ENCODE data around the gene FCGBP.
A peak's percentile ranks its signal among the peaks of the same experiment; 100 is the strongest.
"Not testable (repeated sequence)": the region's sequence is repeated elsewhere in the genome, so short reads cannot be mapped to it uniquely, and the experiment has no call there.

FCGBP gene

GRCh38 chr19:39934584-39935363, at the start of gene FCGBP:
FCGBP (minus strand) TSS chr19:39934634.
- no peak for DNase-seq

GRCh38 chr19:39983695-39984300, 49.4 kb upstream of the FCGBP start:
- DNase-seq = no peak

- DNase-seq = no peak
Measured at GRCh38 chr19:39982883-39983282, 48.4 kb upstream of the FCGBP start.

- DNase-seq = no peak
Measured at GRCh38 chr19:39974377-39975155, 40.1 kb upstream of the FCGBP start.

- no peak for DNase-seq
Measured at GRCh38 chr19:39971380-39972035, 37.1 kb upstream of the FCGBP start.

- peak; percentile 94 to 98 (median 97) for DNase-seq
Measured at GRCh38 chr19:39970675-39971379, 36.4 kb upstream of the FCGBP start, which contains the start of gene PSMC4. PSMC4 (plus strand) TSS chr19:39971165; CDS start chr19:39971203, 38 bp downstream.

- DNase-seq = no peak
Measured at GRCh38 chr19:39970425-39970674, 35.9 kb upstream of the FCGBP start.

GRCh38 chr19:39969681-39970424, 35.4 kb upstream of the FCGBP start:
- no peak for DNase-seq

GRCh38 chr19:39969266-39969665, 34.8 kb upstream of the FCGBP start:
- no peak for DNase-seq

GRCh38 chr19:39968789-39969188, 34.4 kb upstream of the FCGBP start:
- no peak for DNase-seq

GRCh38 chr19:39967561-39967960, 33.1 kb upstream of the FCGBP start:
- DNase-seq = no peak

- DNase-seq = no peak
Measured at GRCh38 chr19:39966617-39967016, 32.2 kb upstream of the FCGBP start.

- DNase-seq = no peak
Measured at GRCh38 chr19:39963898-39964297, 29.5 kb upstream of the FCGBP start.

GRCh38 chr19:39959407-39959806, 25.0 kb upstream of the FCGBP start:
- not testable (repeated sequence) for DNase-seq

- DNase-seq = not testable (repeated sequence)
Measured at GRCh38 chr19:39958942-39959341, 24.5 kb upstream of the FCGBP start.

GRCh38 chr19:39957886-39958285, 23.5 kb upstream of the FCGBP start:
- not testable (repeated sequence) for DNase-seq

GRCh38 chr19:39953915-39954314, 19.5 kb upstream of the FCGBP start:
- no peak for DNase-seq

- no peak for DNase-seq
Measured at GRCh38 chr19:39951686-39952085, 17.3 kb upstream of the FCGBP start.

- no peak for DNase-seq
Measured at GRCh38 chr19:39951065-39951650, 16.7 kb upstream of the FCGBP start.

GRCh38 chr19:39949026-39949747, 14.8 kb upstream of the FCGBP start:
- DNase-seq = no peak

GRCh38 chr19:39946532-39946931, 12.1 kb upstream of the FCGBP start:
- DNase-seq = no peak

Measured in activated naive CD4-positive, alpha-beta T cell (primary cell).